ENCODE measurements around the gene CFAP99.

CFAP99 gene

GRCh38 chr4:2393353-2394270 lies 25.1 kb upstream of the CFAP99 start:
- DNase-seq, result peak; percentile 89

- no peak for DNase-seq
Measured at GRCh38 chr4:2394528-2394927, 24.2 kb upstream of the CFAP99 start.

- DNase-seq, result no peak
Measured at GRCh38 chr4:2395038-2395437, 23.7 kb upstream of the CFAP99 start.

- DNase-seq, result no peak
Measured at GRCh38 chr4:2395584-2395983, 23.2 kb upstream of the CFAP99 start.

GRCh38 chr4:2396781-2397368 lies 21.9 kb upstream of the CFAP99 start:
- no peak for DNase-seq

GRCh38 chr4:2397596-2398379 lies 21.0 kb upstream of the CFAP99 start:
- no peak for DNase-seq

GRCh38 chr4:2399216-2399615 lies 19.5 kb upstream of the CFAP99 start:
- DNase-seq, result no peak

GRCh38 chr4:2399631-2400190 lies 19.0 kb upstream of the CFAP99 start:
- no peak for DNase-seq

- DNase-seq, result no peak
Measured at GRCh38 chr4:2400841-2401609, 17.7 kb upstream of the CFAP99 start.

GRCh38 chr4:2401610-2401983 lies 17.2 kb upstream of the CFAP99 start:
- DNase-seq, result no peak

- peak; percentile 83 for DNase-seq
Measured at GRCh38 chr4:2402048-2402842, 16.5 kb upstream of the CFAP99 start.

GRCh38 chr4:2402941-2403340 lies 15.8 kb upstream of the CFAP99 start:
- no peak for DNase-seq

GRCh38 chr4:2406406-2406805 lies 12.3 kb upstream of the CFAP99 start:
- no peak for DNase-seq

- DNase-seq, result no peak
Measured at GRCh38 chr4:2406920-2407319, 11.8 kb upstream of the CFAP99 start.

- DNase-seq, result no peak
Measured at GRCh38 chr4:2407991-2408342, 10.8 kb upstream of the CFAP99 start.

- no peak for DNase-seq
Measured at GRCh38 chr4:2408401-2408958, 10.3 kb upstream of the CFAP99 start.

- no peak for DNase-seq
Measured at GRCh38 chr4:2408976-2409375, 9.8 kb upstream of the CFAP99 start.

- DNase-seq, result no peak
Measured at GRCh38 chr4:2409381-2409783, 9.4 kb upstream of the CFAP99 start.

GRCh38 chr4:2411786-2412510 lies 6.8 kb upstream of the CFAP99 start:
- no peak for DNase-seq

- DNase-seq, result no peak
Measured at GRCh38 chr4:2412534-2412884, 6.2 kb upstream of the CFAP99 start.

All from right hindlimb (tissue), 1 donor.